Activated naive CD8-positive, alpha-beta T cell treated with anti-CD3 and anti-CD28 coated beads for 36 hours (primary cell): ENCODE measurements around the gene CSNK2A3. TPM values are rescaled to one million over a fixed set of nuclear protein-coding genes. Genes with fewer than 3 reads are reported as not detected.
"Not testable (repeated sequence)": the region's sequence is repeated elsewhere in the genome, so short reads cannot be mapped to it uniquely, and the experiment has no call there.

Experiments
- DNase-seq: peaks from one replicate; pipeline ENCODE4 v3.0.0; 2021
- H3K27ac Mint-ChIP-seq: one replicate; pipeline ENCODE4 v1.8.0; 2022; ENCODE audit warnings: mild to moderate bottlenecking, moderate library complexity, mixed read lengths
- H3K27me3 Mint-ChIP-seq: one replicate; pipeline ENCODE4 v1.8.0; 2022; ENCODE audit warnings: mild to moderate bottlenecking, mixed read lengths
- H3K36me3 Mint-ChIP-seq: one replicate; pipeline ENCODE4 v1.8.0; 2021; ENCODE audit warnings: mild to moderate bottlenecking, mixed read lengths
- H3K4me1 Mint-ChIP-seq: one replicate; pipeline ENCODE4 v1.8.0; 2021; ENCODE audit warnings: mixed read lengths
- H3K4me3 Mint-ChIP-seq: one replicate; pipeline ENCODE4 v1.8.0; 2022; ENCODE audit warnings: mild to moderate bottlenecking, moderate library complexity, mixed read lengths
- H3K9me3 Mint-ChIP-seq: one replicate; pipeline ENCODE4 v1.8.0; 2022; ENCODE audit warnings: mixed read lengths
- total RNA-seq, 2 experiments: library from RNA; stranded (reverse); gene quantifications; one replicate each; pipeline ENCODE4 v1.2.3, GENCODE V29; 2021

CSNK2A3 gene
- 1 to 10 TPM; 2.5 to 3.4 TPM for total RNA-seq

GRCh38 chr11:11352878-11353277 is at the start of gene CSNK2A3:
Gene CSNK2A3 (minus strand): TSS chr11:11353250. CDS start chr11:11353119, 131 bp downstream.
- H3K4me3 Mint-ChIP-seq, DNase-seq, H3K4me1 Mint-ChIP-seq, H3K36me3 Mint-ChIP-seq, H3K9me3 Mint-ChIP-seq, H3K27ac Mint-ChIP-seq, H3K27me3 Mint-ChIP-seq: not testable (repeated sequence)

GRCh38 chr11:11401960-11402535 is 49.0 kb upstream of the CSNK2A3 start:
- peaks cover 8% of the 10 kb centered on the region for H3K27me3 Mint-ChIP-seq
- H3K4me1 Mint-ChIP-seq, result no peaks in the 10 kb centered on the region
- H3K27ac Mint-ChIP-seq, result no peak overlapping the region
- H3K36me3 Mint-ChIP-seq, result no peaks in the 10 kb centered on the region
- H3K4me3 Mint-ChIP-seq, result no peak overlapping the region
- no peaks in the 10 kb centered on the region for H3K9me3 Mint-ChIP-seq
- no peak for DNase-seq

GRCh38 chr11:11400635-11401232 is 47.7 kb upstream of the CSNK2A3 start:
- Mint-ChIP-seq H3K4me1 (no peaks in the 10 kb centered on the region), H3K36me3 (no peaks in the 10 kb centered on the region), H3K27ac (no peak overlapping the region), H3K9me3 (no peaks in the 10 kb centered on the region), H3K4me3 (no peak overlapping the region), H3K27me3 (peaks cover 11% of the 10 kb centered on the region)
- no peak for DNase-seq

DNA sequence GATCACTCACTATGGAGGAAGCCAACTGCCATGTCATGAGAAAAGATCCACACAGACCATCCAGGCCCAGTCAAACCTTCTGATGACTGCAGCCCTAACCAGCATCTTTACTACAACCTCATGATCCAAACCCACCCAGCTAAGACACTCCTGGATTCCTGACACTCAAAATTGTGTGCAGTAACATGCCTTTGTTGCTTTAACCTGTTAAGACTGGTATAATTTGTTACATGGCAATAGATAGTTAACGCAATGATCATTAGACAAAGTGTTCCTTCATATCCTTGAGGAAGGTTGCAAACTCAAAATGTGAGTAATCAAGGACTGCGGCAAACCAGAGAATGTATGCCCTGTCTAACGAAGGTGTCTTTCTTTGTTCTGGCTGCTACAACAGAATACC is 47.1 kb upstream of the CSNK2A3 start:
- H3K27me3 Mint-ChIP-seq, result peaks cover 14% of the 10 kb centered on the region
- no peak overlapping the region for H3K4me3 Mint-ChIP-seq
- no peak overlapping the region for H3K27ac Mint-ChIP-seq
- H3K36me3 Mint-ChIP-seq, result no peaks in the 10 kb centered on the region
- no peak for DNase-seq
- no peaks in the 10 kb centered on the region for H3K4me1 Mint-ChIP-seq
- H3K9me3 Mint-ChIP-seq, result no peaks in the 10 kb centered on the region

GRCh38 chr11:11397781-11398180 is 44.7 kb upstream of the CSNK2A3 start:
- no peak for DNase-seq
- H3K27me3 Mint-ChIP-seq, result peaks cover 7% of the 10 kb centered on the region
- H3K27ac Mint-ChIP-seq, result no peak overlapping the region
- H3K4me1 Mint-ChIP-seq, result no peaks in the 10 kb centered on the region
- no peaks in the 10 kb centered on the region for H3K36me3 Mint-ChIP-seq
- H3K9me3 Mint-ChIP-seq, result no peaks in the 10 kb centered on the region
- no peak overlapping the region for H3K4me3 Mint-ChIP-seq

- DNase-seq, result no peak
- no peak overlapping the region for H3K4me3 Mint-ChIP-seq
- H3K9me3 Mint-ChIP-seq, result no peaks in the 10 kb centered on the region
- no peak overlapping the region for H3K27ac Mint-ChIP-seq
- H3K4me1 Mint-ChIP-seq, result no peaks in the 10 kb centered on the region
- no peaks in the 10 kb centered on the region for H3K36me3 Mint-ChIP-seq
- H3K27me3 Mint-ChIP-seq, result peaks cover 7% of the 10 kb centered on the region
Measured at GRCh38 chr11:11397036-11397415, 44.0 kb upstream of the CSNK2A3 start.

GRCh38 chr11:11396301-11397035 is 43.4 kb upstream of the CSNK2A3 start:
- DNase-seq, result no peak
- Mint-ChIP-seq H3K9me3 (no peaks in the 10 kb centered on the region), H3K4me3 (no peak overlapping the region), H3K36me3 (no peaks in the 10 kb centered on the region), H3K27me3 (peaks cover 7% of the 10 kb centered on the region), H3K27ac (no peak overlapping the region), H3K4me1 (no peaks in the 10 kb centered on the region)

DNA sequence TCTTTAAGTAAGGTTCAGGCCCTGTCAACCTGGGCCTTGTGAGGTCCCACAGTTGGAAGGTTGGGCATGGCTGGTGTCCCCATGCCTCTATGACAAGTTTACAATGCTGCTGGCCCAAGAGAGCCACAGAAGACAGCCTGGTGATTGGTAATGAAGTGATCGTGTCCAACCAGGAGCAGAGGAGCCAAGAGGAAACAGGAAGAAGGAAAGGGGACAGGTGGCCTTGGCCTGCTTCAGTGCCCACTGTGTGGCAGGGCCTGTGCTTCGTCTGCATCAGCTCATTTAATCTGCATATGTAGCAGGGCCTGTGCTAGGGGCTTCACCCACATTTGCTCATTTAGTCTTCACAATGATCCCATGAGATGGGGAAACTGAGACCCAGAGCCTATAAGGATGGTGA is 42.1 kb upstream of the CSNK2A3 start:
- Mint-ChIP-seq H3K9me3 (no peaks in the 10 kb centered on the region), H3K4me3 (no peak overlapping the region), H3K36me3 (no peaks in the 10 kb centered on the region), H3K4me1 (no peaks in the 10 kb centered on the region), H3K27me3 (peaks cover 7% of the 10 kb centered on the region), H3K27ac (no peak overlapping the region)
- DNase-seq, result no peak

DNA sequence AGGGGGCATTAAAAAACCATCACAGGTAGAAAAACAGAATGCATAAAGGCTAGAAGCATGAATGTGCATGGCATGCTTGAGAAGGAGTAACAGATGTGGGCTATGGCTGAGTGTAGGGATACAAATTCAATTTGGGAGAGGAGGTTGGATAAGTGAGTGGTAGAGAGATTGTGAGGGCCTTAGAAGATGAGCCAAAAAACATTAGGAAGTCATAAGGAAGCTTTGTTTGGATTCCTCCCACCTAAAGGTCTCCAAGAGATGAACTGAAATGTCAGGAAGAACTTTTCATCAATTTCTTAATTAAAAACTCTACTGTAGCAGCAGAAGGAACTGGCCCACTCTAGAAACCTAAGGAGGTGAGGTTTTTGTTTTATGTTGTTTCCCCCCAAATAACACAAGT is 41.2 kb upstream of the CSNK2A3 start:
- Mint-ChIP-seq H3K36me3 (no peaks in the 10 kb centered on the region), H3K4me3 (no peak overlapping the region), H3K4me1 (no peaks in the 10 kb centered on the region), H3K27ac (no peak overlapping the region), H3K27me3 (peaks cover 7% of the 10 kb centered on the region), H3K9me3 (no peaks in the 10 kb centered on the region)
- DNase-seq, result no peak

DNA sequence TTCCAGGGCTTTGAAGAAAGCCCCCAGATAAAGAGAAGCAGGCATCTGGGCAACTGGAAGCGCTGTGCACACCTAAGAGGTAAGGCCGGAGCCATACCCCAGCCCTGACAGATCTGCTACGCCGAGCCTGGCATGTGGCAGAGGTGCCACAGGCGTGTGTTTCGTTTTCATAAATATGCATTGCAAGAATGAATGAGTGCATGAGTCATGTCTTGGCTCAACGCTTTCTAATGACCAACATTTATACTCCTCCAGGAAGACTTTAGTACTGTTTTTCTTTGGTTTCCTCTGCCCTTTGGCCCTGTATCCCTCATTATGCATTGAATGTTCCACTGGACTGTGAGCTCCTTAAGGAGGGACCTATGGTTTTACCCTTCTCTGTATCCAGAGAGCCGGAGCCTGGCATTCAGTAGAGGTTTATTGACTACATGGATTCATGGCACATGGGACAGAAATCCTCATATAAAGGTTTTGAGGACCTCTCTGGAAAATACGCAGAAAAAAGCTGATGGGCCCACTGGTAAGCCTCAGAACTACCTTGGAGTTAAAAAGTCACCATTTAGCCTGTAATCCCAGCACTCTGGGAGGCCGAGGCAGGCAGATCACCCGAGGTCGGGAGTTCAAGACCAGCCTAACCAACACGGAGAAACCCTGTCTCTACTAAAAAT is 38.9 kb upstream of the CSNK2A3 start:
- Mint-ChIP-seq H3K9me3 (no peaks in the 10 kb centered on the region), H3K27me3 (peaks cover 7% of the 10 kb centered on the region), H3K27ac (no peak overlapping the region), H3K4me3 (no peak overlapping the region), H3K4me1 (no peaks in the 10 kb centered on the region), H3K36me3 (no peaks in the 10 kb centered on the region)
- DNase-seq, result no peak

DNA sequence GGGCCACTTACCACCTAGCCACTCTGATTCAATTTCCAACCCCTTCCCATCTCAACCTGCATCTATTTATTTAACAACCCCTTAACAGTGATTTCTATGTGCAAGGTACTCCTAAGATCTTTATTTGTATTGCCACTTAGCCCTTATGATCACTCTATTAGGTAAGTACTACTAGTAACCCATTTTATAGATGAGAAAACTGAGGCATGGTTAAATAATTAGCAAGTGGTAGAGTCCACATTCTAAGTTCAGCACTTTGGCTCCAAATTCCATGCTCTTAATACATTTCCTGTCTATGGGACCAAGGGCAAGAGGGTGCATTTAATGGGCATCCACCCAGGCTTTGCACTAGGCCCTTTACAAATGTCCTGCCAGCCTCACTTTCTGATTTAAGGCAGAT is 38.1 kb upstream of the CSNK2A3 start:
- Mint-ChIP-seq H3K4me1 (no peaks in the 10 kb centered on the region), H3K27me3 (peaks cover 4% of the 10 kb centered on the region), H3K4me3 (no peak overlapping the region), H3K36me3 (no peaks in the 10 kb centered on the region), H3K27ac (no peak overlapping the region), H3K9me3 (no peaks in the 10 kb centered on the region)
- DNase-seq, result no peak

GRCh38 chr11:11390068-11390771 is 37.2 kb upstream of the CSNK2A3 start:
- Mint-ChIP-seq H3K27ac (no peak overlapping the region), H3K4me3 (no peak overlapping the region), H3K36me3 (no peaks in the 10 kb centered on the region), H3K4me1 (no peaks in the 10 kb centered on the region), H3K9me3 (no peaks in the 10 kb centered on the region), H3K27me3 (no peaks in the 10 kb centered on the region)
- no peak for DNase-seq

GRCh38 chr11:11389238-11389637 is 36.2 kb upstream of the CSNK2A3 start:
- Mint-ChIP-seq H3K9me3 (no peaks in the 10 kb centered on the region), H3K27ac (no peak overlapping the region), H3K4me3 (no peak overlapping the region), H3K4me1 (no peaks in the 10 kb centered on the region), H3K27me3 (no peaks in the 10 kb centered on the region), H3K36me3 (no peaks in the 10 kb centered on the region)
- DNase-seq, result no peak

DNA sequence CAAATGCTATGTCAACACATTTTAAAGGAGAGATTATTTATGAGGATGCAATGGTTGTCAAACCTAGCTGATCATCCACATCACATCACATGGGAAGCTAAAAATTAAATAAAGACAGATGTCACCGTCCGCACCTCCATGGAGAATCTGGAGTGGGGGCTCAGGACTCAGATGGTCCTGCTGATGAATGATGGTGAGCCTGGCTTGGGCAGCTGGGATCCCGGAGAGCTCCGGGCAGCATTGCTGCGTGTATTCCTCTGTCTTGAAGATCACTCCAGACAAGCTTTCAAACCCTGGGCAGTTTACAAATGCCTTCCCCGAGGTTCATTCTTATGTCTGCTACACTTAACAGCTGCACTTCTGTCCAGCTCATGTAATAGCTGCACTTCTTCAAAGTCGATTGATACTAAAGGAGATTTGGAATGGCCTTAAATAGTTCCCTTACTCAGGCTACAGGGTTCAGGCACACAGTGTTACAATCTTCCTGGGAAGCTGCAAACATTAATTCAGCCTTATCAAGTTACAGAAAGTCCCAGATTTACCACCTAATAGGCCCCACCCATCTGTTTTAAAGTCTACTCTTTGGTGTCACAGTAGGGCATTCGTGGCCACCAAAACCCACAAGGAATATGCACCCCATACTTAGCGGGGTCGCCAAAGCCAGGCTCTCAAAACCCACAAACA is 34.7 kb upstream of the CSNK2A3 start:
- H3K27me3 Mint-ChIP-seq, result no peaks in the 10 kb centered on the region
- no peak overlapping the region for H3K27ac Mint-ChIP-seq
- H3K4me1 Mint-ChIP-seq, result no peaks in the 10 kb centered on the region
- H3K36me3 Mint-ChIP-seq, result no peaks in the 10 kb centered on the region
- DNase-seq, result no peak
- H3K4me3 Mint-ChIP-seq, result no peak overlapping the region
- no peaks in the 10 kb centered on the region for H3K9me3 Mint-ChIP-seq
